Upper lobe of right lung (tissue), 1 donor: ENCODE data around the gene PRKCQ. TPM values are rescaled to one million over a fixed set of nuclear protein-coding genes. Genes with fewer than 3 reads are reported as not detected.
A peak's percentile ranks its signal among the peaks of the same experiment; 100 is the strongest.

Experiments used
- ATAC-seq: fragments of 200-7000 bp; cut with Tn5 transposase; one replicate; pipeline ENCODE4 v1.9.1; 2020; ENCODE audit warnings: mild to moderate bottlenecking, moderate library complexity
- DNase-seq: peaks from one replicate; pipeline ENCODE4 v3.0.0-alpha.2; 2020
- H3K27ac ChIP-seq: fragments of 200-600 bp; one replicate; pipeline ENCODE4 v1.8.0; 2022
- H3K27me3 ChIP-seq: fragments of 200-600 bp; one replicate; pipeline ENCODE4 v1.8.0; 2022; ENCODE audit warnings: mild to moderate bottlenecking
- H3K36me3 ChIP-seq: fragments of 200-600 bp; one replicate; pipeline ENCODE4 v1.8.0; 2022
- H3K4me1 ChIP-seq: fragments of 200-600 bp; one replicate; pipeline ENCODE4 v1.8.0; 2022
- H3K4me3 ChIP-seq: fragments of 200-600 bp; one replicate; pipeline ENCODE4 v1.8.0; 2022; ENCODE audit warnings: mild to moderate bottlenecking
- H3K9me3 ChIP-seq: fragments of 200-600 bp; one replicate; pipeline ENCODE4 v1.8.0; 2022
- CTCF ChIP-seq: fragments of 200-600 bp; IDR thresholded peaks from one replicate; pipeline ENCODE4 v1.8.0; 2022; ENCODE audit warnings: antibody characterized with exemption
- intact Hi-C: fragments of 100-400 bp; cut with DNase I; formaldehyde crosslinking; loops from one replicate; pipeline ENCODE4 v1.11.0; 2022
- total RNA-seq: library from RNA; stranded (reverse); fragmentation: NEBNext Ultra II Directional; extraction: Animal tissue kit (Norgen Biotek cat#: 25700); gene quantifications from one replicate; pipeline ENCODE4 v1.2.1, GENCODE V29; 2021
- donor health status: DM: no; HTN: yes; CAD: no; lungs with severe emphysema.

Gene PRKCQ
- total RNA-seq, 1 donor from 2014 or later: 9.8 TPM

DNA sequence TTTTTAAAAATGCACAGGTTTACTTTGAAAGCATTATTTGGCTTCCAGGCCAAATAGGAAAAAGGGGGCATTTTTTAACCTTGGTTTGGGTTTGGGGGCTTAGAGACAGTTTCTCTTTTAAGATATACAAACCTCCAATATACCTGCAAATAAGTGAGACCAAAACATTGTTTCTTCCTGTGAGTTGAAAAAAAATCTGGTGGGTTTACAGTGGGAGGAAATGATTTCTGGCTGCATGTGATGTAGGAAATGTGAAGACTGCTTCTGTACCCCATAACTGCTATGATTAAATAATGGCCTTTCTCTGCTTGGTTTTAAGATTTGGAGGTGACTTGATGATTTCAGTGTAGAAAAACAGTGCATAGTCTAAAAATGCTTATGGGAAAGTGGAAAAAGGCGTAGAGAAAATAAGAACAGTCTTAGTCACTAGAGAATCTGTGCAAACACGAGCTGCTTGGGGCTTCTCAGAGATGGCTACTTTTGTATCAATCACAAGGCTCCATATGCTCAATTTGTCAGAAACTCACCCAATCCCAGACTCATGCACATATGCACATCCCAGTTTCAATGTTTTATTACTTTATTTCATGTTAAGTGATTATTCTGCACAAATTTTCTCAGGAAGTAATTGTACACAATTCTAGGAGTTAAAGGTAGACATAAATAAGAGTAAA lies 22.1 kb upstream of the PRKCQ start:
- TF ChIP-seq CTCF: no peak
- no peak overlapping the region for H3K27ac ChIP-seq

DNA sequence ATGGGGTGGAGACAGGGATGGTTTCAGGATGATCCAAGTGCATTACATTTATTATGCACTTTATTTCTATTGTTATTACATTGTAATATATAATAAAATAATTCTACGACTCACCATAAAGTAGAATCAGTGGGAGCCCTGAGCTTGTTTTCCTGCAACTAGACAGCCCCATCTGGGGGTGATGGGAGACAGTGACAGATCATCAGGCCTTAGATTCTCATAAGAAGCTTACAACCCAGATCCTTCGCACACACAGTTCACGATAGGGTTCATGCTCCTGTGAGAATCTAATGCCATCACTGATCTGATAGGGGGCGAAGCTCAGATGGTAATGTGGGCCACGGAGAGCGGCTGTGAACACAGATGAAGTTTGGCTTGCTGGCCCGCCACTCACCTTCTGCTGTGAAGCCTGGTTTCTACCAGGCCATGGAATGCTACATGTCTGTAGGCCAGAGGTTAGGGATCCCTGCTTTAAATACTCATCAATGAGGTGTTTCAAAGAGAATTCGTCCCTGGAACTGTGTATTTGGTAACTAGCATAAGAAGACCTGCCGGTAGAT lies 21.2 kb upstream of the PRKCQ start:
- TF ChIP-seq CTCF: no peak
- H3K36me3 ChIP-seq: no peaks in the 10 kb centered on the region
- no peaks in the 10 kb centered on the region for H3K4me1 ChIP-seq
- no peaks in the 10 kb centered on the region for H3K9me3 ChIP-seq
- DNase-seq (no peak), ATAC-seq (no peak)
- intact Hi-C loops: no loop called here
- H3K27me3 ChIP-seq: no peaks in the 10 kb centered on the region
- no peak overlapping the region for H3K27ac ChIP-seq
- H3K4me3 ChIP-seq: no peak overlapping the region

More for the DNA sequence above, 22.1 kb upstream of the PRKCQ start:
- H3K27me3 ChIP-seq: no peaks in the 10 kb centered on the region
- DNase-seq: no peak
- no peaks in the 10 kb centered on the region for H3K4me1 ChIP-seq
- H3K9me3 ChIP-seq: no peaks in the 10 kb centered on the region
- H3K36me3 ChIP-seq: no peaks in the 10 kb centered on the region
- H3K4me3 ChIP-seq: no peak overlapping the region
- intact Hi-C loops: no loop called here
- ATAC-seq: no peak

DNA sequence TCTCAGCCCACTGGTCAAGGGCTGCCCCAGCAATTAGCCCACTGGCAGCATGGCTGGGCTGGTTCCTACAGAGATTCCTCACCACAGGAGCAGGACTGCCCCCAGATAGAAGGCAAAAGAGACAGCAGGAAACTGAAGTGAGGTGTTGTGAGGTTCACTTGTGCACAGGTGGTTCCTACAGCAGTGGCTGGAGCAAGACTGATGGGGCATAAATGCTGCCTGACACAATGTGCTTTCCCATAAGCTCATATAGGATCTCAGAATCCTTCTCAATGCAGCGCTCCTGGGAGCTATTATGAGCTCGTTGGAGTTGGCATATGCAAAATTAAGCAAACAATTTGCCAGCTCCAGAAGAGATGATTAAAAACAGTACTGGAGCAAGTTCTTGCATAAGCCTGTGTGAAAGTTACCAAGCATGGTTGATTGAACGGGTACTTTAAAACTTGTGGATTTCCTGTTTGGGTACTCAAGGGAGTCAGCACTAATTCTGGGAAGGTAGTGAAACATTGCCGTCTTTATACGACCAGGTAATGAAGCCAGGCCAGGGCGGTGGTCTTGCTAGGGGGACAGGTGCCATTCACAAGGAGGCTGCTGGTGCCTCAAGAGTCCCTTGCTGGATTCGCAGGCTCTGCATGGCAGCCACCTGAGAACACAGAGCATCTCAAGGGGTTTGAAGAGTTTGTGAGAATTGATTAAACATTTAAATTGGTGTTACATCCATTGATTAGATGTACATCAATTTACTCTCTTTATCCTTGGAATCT lies 20.3 kb upstream of the PRKCQ start:
- no peak overlapping the region for H3K27ac ChIP-seq
- DNase-seq (no peak), ATAC-seq (peak; percentile 49)
- TF ChIP-seq CTCF: no peak
- no peaks in the 10 kb centered on the region for H3K27me3 ChIP-seq
- H3K9me3 ChIP-seq: no peaks in the 10 kb centered on the region
- H3K4me1 ChIP-seq: no peaks in the 10 kb centered on the region
- H3K4me3 ChIP-seq: no peak overlapping the region
- intact Hi-C loops: no loop called here
- no peaks in the 10 kb centered on the region for H3K36me3 ChIP-seq

- intact Hi-C loops: no loop called here
- Histone ChIP-seq H3K27ac (no peak overlapping the region), H3K4me3 (no peak overlapping the region), H3K27me3 (no peaks in the 10 kb centered on the region), H3K4me1 (no peaks in the 10 kb centered on the region), H3K9me3 (no peaks in the 10 kb centered on the region), H3K36me3 (no peaks in the 10 kb centered on the region)
- DNase-seq (no peak), ATAC-seq (no peak)
- no peak for TF ChIP-seq CTCF
Measured at GRCh38 chr10:6598679-6599078, 18.6 kb upstream of the PRKCQ start.

- no peaks in the 10 kb centered on the region for H3K27me3 ChIP-seq
- H3K36me3 ChIP-seq: no peaks in the 10 kb centered on the region
- DNase-seq: no peak
- H3K4me1 ChIP-seq: no peaks in the 10 kb centered on the region
- no peaks in the 10 kb centered on the region for H3K9me3 ChIP-seq
- no peak for TF ChIP-seq CTCF
- no peak overlapping the region for H3K4me3 ChIP-seq
- intact Hi-C loops: no loop called here
- ATAC-seq: no peak
- H3K27ac ChIP-seq: no peak overlapping the region
Measured at GRCh38 chr10:6597478-6597877, 17.4 kb upstream of the PRKCQ start.
